Keratinocyte (primary cell): ENCODE measurements around the gene ATP11A.

Source experiments
- CTCF ChIP-seq, 3 experiments: IDR thresholded peaks in 1 of 3; conservative IDR thresholded peaks in 1 of 3; optimal IDR thresholded peaks in 1 of 3; 2 replicates in 2 of 3; 3 replicates in 1 of 3; pipeline versions ENCODE3 to v1.5.1; 2011; ENCODE audit warnings: low read length in 3 of 3, mild to moderate bottlenecking in 3 of 3, moderate library complexity in 2 of 3, control low read depth in 1 of 3, inconsistent platforms in 1 of 3; ENCODE audit not compliant: insufficient read depth in 2 of 3; ENCODE audit errors: extremely low read depth in 1 of 3
- EZH2 ChIP-seq: IDR thresholded peaks from one replicate; pipeline ENCODE4 v1.6.1; 2012; ENCODE audit warnings: inconsistent platforms, mild to moderate bottlenecking, low read length, moderate library complexity

- TF ChIP-seq CTCF (optimal IDR thresholded peaks at IDR 0.05 in 1 of 3, IDR thresholded peaks at IDR 0.05 in 1 of 3, conservative IDR thresholded peaks at IDR 0.05 in 1 of 3; ENCODE audit: extremely low read depth in 1 of 3, insufficient read depth in 2 of 3, low read length in 3 of 3) (no peak), EZH2 (no peak)
Measured at GRCh38 chr13:112672651-112673284, 17.1 kb upstream of the ATP11A start.
